Stimulated activated CD8-positive, alpha-beta memory T cell treated with anti-CD3 and anti-CD28 coated beads, Interleukin-12 subunit alpha, Interleukin-12 subunit beta, amount 100 ng/mL, for 4 hours (primary cell): ENCODE measurements around the gene SELENOM.
"Not testable (repeated sequence)": the region's sequence is repeated elsewhere in the genome, so short reads cannot be mapped to it uniquely, and the experiment has no call there.

Source experiments
- DNase-seq: peaks from one replicate; pipeline ENCODE4 v3.0.0-alpha.2; 2020; ENCODE audit warnings: low read depth

The SELENOM gene

DNA sequence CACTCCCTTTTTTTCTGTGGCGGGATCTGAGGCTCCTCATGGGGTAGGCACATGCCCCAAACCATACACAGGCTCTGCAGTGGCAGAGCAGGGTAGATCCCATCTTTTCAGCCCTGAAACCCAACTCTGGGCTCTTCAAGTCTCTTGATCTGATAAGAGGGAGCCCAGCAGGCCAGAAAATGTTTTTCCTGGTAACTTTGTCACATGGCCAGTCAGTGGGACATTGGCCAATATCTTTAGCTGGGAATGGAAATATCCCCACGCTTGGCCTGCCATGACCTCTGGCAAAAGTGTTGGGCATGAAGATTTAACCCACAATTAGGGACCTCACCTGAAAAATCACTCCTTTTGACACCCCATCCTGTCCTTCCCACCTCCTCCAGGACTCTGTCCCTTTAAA, 23.5 kb upstream of the SELENOM start:
- DNase-seq: no peak

DNA sequence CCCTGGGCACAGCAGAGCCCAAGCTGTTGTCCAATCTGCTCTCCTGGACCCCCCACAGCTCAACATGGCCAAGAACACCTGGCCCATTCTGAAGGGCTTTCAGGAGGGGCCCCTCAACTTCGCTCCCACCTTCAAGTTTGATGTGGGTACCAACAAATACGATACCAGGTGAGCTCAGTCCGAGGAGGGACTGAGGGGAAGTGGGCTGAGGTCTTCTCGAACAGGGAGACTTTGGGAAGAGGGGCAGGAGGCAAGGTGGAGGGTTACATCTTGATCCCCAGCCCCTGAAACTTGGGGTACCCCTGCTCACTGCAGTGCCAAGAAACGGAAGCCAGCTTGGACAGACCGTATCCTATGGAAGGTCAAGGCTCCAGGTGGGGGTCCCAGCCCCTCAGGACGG, 20.8 kb upstream of the SELENOM start:
- DNase-seq: no peak

DNA sequence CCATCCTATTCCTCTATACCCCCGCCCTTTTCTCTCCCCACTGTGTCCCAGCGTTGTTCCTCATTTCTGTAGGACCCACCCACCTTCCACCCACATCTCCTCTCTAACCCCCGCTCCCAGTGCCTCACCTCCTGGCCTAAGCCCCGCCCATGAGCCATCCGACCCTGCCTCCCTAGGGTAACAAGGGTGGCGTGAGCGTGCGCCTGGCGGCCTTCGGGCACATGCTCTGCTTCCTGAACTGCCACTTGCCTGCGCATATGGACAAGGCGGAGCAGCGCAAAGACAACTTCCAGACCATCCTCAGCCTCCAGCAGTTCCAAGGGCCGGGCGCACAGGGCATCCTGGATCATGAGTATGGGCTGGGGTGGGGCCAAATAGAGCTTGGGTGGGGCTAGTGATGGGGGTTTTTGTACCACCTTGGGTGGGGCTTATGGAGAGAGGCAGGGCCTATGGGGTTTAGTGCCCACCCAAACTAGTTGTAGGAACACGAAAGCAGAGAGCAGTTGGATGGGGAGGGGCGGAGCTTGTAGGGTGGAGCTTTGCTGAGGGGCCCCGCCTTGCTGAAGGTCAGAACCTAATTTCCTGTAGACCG, 19.9 kb upstream of the SELENOM start:
- DNase-seq: no peak

DNA sequence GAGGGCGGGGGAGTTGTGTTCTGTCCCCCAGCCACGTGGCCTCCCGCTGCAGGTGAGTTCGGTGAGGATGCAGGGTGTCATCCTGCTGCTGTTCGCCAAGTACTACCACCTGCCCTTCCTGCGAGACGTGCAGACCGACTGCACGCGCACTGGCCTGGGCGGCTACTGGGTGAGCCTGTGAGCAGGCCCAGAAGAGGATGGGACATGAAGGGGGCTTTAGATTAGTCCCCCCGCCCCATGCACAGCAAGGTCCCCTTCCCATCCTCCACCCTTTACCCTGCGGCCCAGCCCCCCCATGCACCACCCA, 19.5 kb upstream of the SELENOM start:
- DNase-seq: no peak

DNA sequence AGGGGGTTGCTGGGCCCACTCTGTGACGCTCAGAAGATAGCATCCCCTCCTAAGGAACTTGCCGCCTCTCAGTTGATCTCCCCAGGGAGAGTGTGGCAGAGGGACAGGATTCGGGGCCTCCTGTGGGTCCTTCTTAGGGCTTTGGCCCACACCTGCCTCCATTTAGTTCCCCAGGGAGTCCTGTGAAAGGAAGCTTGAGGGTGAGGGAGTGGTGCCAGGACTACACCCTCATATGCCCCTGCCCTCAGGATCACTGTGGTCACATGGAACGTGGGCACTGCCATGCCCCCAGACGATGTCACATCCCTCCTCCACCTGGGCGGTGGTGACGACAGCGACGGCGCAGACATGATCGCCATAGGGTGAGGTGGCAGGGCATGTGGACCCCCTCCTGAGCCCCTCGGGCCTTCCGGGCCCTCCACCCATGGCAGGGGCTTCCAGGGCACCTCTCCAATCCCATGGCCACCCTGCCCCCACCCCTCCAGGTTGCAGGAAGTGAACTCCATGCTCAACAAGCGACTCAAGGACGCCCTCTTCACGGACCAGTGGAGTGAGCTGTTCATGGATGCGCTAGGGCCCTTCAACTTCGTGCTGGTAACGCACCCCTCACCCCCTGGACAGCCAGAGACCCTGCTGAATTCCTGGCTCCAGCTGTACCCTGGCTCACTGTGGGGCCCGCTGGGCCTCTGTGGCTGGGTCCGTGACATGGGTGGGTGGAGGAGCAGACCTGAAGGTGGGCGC, 18.9 kb upstream of the SELENOM start:
- DNase-seq: no peak

DNA sequence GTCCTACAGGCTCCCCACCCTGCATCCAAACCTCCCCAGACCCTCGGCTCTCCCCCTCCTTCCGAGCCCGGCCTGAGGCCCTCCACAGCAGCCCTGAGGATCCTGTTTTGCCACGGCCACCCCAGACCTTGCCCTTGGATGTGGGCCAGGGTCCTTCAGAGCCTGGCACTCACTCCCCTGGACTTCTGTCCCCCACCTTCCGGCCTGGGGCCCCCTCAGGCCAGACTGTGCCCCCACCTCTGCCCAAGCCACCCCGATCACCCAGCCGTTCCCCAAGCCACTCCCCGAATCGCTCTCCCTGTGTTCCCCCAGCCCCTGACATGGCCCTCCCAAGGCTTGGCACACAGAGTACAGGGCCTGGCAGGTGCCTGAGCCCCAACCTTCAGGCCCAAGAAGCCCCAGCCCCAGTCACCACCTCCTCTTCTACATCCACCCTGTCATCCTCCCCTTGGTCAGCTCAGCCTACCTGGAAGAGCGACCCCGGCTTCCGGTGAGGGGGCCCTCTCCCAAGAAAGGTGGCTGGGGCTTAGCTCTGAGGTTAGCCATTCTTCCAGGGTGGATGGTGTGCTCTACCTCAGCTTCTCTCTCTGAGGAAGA, 18.3 kb upstream of the SELENOM start:
- no peak for DNase-seq

DNA sequence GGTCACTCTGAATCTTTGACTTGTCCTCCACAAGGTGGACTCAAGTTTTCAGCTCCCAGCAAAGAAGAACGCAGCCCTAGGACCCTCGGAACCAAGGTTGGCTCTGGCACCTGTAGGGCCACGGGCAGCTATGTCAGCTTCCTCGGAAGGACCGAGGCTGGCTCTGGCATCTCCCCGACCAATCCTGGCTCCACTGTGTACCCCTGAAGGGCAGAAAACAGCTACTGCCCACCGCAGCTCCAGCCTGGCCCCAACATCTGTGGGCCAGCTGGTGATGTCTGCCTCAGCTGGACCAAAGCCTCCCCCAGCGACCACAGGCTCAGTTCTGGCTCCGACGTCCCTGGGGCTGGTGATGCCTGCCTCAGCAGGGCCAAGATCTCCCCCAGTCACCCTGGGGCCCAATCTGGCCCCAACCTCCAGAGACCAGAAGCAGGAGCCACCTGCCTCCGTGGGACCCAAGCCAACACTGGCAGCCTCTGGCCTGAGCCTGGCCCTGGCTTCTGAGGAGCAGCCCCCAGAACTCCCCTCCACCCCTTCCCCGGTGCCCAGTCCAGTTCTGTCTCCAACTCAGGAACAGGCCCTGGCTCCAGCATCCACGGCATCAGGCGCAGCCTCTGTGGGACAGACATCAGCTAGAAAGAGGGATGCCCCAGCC, 17.6 kb upstream of the SELENOM start:
- no peak for DNase-seq

DNA sequence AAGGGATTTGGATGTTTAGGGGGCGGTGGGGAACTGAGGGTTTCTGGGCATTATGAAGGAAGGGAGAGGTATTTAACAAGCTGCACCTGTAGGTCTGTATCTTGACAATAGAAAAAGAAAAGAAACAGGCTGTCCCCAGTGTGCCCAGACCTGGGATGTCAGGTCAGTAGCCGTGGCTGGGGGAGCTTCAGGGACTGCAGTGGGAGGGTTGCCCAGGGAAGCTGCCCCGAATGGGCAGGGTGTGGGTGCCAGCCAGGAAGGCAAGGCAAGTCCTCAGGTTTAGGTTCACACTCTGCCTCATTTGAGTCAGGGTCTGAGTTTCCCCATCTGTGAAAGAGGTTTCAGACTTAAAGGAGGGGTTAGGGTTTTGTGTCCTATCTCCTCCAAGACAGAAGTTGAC, 16.9 kb upstream of the SELENOM start:
- DNase-seq: no peak

DNA sequence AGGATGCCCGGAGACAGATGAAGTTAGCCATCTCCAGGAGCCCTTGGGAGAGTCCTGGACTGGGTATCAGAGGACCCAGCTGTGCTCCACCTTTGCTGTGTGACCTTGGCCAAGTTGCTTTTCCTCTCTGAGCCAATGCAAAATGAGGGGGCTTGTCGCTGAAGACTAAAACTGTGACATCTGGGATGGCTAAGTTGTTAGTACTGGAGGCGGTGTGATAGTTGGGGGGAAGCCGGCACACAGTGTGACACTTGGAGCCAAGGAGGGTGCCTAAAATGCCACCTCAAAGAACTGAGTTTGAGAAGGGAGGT, 15.9 kb upstream of the SELENOM start:
- no peak for DNase-seq

DNA sequence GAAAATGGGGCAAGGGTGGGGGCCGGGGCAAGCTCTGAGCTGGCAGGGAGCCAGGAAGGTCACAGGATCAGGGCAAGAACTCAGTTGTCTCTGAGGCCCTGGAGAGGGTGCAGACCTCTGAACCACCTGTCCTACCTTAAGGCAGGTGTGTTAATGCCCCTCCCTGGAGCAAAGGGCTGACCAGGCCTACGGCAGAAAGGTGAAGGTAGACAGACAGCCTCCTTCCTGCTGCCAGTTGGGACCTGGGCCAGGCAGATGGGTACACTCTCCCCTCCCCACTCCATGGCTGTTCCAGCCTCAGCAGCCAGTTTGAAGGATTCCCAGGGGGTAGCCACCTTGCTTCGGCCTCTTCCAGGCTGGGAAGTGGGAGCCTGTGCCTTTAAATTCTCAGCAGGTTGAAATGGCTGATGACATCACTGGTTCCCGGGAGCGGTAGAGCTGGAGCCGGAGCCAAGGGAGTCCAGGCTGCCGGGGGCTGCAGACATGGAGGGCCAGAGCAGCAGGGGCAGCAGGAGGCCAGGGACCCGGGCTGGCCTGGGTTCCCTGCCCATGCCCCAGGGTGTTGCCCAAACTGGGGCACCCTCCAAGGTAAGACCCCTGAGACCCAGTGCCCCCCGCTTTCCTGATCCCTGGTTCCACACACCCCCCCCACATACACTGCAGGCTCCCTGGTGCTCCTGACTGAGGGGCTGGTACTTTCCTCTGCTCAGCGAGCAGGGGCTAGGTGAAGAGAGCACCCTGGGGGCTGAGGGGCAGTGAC, 15.3 kb upstream of the SELENOM start, which contains the start of gene INPP5J:
Gene INPP5J (plus strand): TSS at position 435 of the 760 bp plus-strand sequence. CDS start 49 bp downstream, at position 484.
- no peak for DNase-seq

DNA sequence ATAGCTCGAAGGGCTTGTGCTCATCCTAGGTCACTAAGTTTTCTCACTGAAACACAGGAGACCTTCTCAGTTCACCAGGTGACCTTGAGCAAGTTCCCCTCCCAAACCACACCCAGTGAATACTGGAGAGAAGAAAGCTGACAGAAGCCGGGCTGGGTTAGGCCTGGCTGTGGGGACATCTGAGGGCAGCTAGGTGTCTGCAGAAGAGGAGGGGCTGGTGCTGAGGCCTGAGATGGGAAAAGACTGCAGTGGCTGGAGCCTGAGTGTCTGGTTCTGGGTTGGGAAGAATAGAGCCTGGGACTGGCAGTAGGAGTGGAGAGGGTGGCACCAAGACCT, 14.8 kb upstream of the SELENOM start:
- DNase-seq: no peak

DNA sequence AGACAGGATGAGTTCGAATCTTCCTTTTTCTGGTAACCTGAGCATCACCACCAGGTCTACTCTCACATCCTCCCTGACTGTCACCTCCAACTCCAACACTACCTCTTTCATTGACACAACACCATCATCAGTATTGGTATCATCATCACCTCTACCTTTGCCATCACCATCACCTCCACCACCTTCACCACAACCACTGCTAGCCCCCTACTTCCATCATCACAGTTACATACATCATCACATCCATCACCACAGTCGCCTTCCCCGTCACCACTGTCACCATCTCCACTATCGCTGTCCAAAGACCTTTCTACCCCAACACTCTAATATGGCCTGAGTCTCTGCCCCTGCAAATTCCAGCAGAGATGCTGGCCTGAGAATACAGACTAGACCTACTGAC, 14.0 kb upstream of the SELENOM start:
- no peak for DNase-seq

DNA sequence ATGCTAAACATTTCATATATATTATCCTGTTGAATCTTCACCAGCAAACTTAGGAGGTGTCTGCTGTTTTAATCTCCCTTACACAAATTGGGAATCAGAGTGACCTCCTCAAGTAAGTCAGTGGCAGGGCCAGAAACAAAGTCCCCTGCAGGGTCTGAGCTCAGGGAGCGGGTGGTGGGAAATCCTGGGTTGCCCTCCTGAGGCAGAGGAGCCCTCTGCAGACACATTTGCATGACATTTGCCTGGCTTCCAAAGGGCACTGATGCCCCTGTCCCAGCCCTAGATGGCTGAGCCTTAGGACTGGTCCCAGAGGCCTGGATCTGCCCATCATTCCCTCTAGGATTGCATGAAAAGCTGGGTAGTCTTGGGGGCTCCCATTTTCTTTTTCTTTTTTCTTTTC, 13.3 kb upstream of the SELENOM start:
- no peak for DNase-seq

DNA sequence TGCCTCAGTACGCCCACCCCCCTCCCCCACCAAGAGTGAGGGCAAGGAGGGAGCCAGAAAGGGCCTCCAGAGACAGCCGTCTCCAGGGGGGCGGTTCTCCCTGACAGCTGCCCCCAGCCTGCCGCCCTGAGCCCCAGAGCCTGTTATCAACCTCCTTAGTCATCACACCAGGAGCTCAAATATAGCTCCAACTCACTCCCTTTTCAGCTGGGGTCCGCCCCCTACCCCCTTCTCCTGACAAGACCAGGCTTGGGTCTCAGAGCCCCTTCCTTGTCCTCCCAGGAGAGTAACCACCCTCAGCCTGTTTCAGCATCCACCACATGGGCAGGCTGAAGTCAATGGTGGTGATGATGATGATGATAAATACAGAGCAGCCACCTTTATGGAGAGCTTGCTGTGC, 12.9 kb upstream of the SELENOM start:
- no peak for DNase-seq

DNA sequence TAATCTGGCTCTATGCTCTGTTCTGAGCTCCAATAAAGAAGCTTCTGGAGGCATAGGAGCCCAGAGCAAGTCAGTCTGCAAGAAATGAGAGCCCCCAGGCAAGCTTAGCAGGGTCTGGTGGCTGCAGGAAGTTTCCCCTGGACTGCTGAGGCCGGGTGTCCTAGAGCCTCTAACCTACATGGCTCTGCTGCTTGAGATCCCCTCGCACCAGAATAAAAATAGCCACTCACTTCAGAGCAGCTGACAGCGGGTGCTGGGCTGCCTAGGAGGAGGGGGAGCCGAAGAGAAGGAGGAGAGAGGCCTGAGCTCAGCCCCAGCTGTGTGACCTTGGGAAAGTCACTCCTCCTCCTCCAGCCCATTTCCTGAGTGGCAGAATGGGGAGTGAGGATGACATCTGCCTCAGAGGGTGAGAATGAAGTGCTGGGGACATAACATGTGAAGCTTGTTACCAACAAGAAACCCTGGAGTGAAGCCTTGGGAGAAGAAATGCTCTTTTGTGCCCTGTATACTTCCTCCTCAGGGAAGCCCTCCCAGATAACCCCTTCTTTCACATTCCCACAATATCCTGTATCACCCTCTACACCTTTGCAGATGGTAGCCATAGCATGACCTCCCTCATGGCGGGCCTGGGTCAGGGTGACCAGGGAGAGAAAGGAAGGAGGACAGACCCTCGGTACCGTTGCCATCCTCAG, 11.8 kb upstream of the SELENOM start:
- no peak for DNase-seq

DNA sequence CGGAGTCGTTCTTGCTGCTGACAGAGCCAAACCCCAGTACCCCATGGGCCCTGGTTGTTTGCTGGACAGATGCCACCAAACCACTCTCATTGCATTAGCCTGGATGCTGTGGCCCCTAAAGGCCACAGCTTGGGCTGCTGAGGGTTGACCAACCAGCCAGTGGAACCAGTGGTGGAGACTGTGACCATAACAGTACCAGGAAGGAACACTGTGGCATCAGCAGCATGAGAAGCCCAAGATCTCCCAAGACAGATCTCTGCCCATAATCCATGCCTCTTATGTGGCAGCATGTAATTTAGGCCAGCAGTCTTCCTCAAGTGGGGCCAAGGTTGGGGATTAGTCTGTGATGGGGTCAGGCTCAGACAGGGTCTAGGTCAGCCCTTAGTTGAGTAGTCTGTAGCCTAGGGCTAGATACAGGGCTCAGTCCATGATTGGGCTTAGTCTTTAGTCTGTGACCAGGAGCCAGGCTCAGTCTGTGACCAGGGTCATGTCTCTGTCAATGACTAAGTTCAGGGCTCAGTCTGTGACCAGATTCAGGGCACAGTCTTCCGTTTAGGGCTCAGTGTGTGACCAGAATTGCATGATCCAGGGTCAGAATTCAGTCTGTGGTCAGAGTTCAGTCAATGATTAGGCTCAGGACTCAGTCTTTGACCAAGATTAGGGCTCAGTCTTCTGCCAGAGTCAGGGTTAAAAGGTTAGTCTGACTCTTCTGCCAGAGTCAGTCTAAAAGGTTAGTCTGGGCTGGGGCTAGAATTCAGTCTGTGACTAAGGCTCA, 10.9 kb upstream of the SELENOM start:
- DNase-seq: no peak

DNA sequence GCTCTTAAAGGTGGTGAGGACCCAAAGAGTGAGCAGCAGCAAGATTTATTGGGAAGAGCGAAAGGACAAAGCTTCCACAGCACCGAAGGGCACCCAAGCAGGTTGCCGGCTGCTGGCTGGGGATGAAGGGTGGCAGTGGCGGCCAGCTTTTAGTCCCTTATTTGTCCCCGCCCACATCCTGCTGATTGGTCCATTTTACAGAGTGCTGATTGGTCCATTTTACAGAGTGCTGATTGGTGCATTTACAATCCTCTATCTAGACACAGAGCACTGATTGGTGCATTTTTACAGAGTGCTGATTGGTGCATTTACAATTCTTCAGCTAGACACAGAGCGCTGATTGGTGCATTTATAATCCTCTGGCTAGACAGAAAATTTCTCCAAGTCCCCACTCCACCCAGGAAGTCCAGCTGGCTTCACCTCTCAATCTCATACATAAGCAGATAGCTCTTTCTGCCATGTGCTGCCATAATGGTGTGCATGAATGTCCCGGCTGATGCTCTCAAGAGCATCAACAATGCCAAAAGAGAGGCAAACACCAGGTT, 5.3 kb upstream of the SELENOM start:
- not testable (repeated sequence) for DNase-seq

DNA sequence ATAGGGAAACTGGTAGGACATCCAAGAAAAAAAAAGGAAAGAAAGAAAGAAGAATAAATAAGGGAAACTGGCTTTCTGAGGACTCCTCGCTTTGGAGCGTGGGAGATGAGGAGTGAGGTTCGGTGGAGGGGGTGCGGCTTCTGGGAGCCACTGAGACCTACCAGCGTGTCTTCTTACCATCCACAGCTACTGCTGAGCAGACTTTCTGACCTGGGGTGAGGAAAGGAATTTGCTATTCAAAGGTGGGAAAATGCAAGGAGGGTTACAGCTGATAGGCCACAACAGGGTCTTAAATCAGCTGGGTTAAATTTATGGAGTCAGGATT, 488 bp upstream of the SELENOM start:
- no peak for DNase-seq

DNA sequence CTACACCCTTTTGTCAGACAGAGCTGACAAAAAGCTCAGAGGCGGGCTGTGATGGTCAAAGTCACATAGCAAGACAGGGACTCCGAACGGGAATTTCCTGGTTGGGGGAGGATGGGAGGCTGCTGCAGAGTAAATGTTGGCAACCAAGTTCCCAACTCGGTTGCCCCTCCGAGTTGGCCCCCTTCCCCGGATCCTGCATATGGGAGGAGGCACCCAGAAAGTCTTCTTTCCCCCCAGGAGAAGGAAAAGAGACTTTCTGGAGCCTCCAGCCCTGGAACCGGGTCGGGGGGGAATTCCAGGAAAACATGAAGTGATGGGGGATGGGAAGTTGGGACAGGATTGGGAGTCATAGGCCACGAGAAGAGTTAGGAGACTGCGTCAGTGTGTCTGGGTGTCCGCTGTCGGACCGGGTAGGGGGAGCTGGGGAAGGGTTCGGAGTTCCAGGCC, 614 bp downstream of the SELENOM start:
- DNase-seq: no peak

DNA sequence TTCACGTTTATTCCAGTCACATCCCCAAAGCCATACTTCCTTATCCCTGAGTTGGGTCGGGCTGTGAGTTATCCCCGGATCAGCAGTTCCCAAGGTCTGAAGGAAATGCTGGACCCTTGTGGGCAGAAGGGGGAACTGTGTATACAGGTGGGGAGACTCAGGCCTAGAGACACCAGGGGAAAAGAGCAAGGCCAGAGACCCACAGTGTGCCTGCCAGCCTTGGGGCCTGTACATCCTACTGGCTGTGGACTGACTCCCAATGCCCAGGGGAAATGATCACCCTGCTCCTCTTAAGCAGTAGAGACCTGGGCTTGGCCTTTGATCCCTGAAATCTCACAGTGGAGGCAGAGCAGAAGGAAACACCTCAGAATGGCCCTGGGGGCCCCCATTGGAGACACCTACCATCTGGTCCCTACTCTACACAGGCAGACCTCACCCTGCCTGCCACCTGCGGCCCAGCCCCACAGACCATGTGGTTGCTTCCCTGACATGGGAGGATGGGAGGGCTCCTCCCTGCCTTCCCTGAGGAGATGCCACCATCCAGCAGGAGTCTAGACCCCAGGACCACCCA, 1.3 kb downstream of the SELENOM start:
- no peak for DNase-seq
